GM15510 (cell line): ENCODE measurements around the gene CHST7.

ENCODE experiments used
- POLR2A ChIP-seq: IDR thresholded peaks from 3 replicates; pipeline ENCODE4 v1.6.1; 2011; ENCODE audit warnings: borderline replicate concordance; ENCODE audit not compliant: insufficient read length; ENCODE audit errors: extremely low read depth

The CHST7 gene

GRCh38 chrX:46589977-46590723, 16.6 kb downstream of the CHST7 start:
- TF ChIP-seq POLR2A, result no peak

- no peak for TF ChIP-seq POLR2A
These were observed 21.5 kb downstream of the CHST7 start for GRCh38 chrX:46595084-46595483.

- TF ChIP-seq POLR2A, result no peak
These were observed 23.6 kb downstream of the CHST7 start for GRCh38 chrX:46597208-46597607.

- no peak for TF ChIP-seq POLR2A
These were observed 24.2 kb downstream of the CHST7 start for GRCh38 chrX:46597771-46598170.

GRCh38 chrX:46599051-46599560, 25.5 kb downstream of the CHST7 start:
- TF ChIP-seq POLR2A, result no peak

DNA sequence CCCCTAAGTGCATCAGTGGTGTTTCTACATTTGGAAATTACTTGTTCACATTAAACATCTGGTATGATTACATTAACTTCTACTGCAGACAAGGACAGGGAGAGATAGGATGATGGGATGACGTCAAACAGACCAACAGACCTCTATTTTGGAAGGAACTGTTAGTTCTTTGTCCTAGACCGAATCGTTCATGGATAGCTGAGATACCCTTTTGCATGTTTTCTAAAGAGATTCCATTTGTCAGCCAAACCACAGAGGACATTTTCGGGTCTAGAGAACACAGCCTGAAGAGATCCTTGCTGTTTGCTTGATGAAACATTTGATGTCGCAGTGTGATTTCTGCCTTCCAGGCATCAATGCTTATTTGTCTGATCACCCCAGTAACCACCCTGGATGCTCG, 27.7 kb downstream of the CHST7 start:
- no peak for TF ChIP-seq POLR2A

- no peak for TF ChIP-seq POLR2A
These were observed 29.0 kb downstream of the CHST7 start for GRCh38 chrX:46602468-46603102.

DNA sequence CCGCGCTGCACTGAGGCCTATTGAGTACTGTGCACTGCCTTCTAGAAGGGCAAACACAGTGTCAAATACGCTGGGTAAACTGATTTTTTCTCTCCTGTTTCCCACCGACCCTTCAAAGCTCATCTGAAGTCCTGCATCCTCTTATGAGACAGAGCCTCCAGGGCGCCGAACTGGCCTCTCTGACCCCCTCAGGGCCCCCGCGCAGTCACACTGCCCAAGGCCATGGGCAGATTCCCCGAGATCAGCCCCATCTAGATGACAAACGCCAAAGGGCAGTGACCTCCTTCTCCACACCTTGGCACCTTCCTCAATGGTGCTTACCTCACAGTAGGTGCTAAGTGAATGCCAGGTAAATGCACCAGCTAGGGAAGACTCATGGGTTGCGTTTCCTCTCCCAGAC, 34.4 kb downstream of the CHST7 start:
- no peak for TF ChIP-seq POLR2A

- TF ChIP-seq POLR2A, result no peak
These were observed 36.6 kb downstream of the CHST7 start for GRCh38 chrX:46610070-46610658.

DNA sequence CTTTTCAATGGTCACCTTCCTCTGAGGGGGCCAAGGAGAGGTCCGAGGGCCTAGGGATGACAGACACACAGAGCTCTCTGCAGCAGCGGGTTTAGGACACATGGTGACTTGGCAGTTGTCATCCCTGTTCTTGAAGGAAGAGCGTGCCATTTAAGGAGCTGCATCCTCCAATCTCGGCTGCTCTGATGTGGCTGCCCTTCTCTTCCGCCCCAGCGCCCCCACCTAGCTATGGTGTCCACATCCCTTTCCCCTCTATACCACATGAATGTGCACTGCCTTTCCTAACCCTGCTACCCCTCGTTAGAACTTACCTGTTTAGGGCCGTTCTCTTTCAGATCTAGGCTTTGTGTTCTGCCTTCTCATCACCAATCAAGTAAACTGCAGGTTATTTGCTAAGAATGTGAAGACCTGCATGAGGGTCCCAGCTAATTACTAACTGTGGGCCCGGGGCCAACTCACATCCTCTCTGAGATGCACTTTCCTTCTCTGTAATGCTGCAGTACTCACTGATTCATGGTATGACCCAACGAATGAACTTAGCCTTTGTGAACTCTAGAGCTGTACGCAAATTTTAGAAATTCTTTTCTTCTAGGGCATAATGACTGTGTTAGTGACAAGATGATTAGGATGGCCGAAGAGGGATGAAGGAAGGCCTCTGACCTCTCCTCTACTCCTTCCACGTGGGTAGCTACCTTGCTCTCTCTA, 38.2 kb downstream of the CHST7 start:
- no peak for TF ChIP-seq POLR2A

DNA sequence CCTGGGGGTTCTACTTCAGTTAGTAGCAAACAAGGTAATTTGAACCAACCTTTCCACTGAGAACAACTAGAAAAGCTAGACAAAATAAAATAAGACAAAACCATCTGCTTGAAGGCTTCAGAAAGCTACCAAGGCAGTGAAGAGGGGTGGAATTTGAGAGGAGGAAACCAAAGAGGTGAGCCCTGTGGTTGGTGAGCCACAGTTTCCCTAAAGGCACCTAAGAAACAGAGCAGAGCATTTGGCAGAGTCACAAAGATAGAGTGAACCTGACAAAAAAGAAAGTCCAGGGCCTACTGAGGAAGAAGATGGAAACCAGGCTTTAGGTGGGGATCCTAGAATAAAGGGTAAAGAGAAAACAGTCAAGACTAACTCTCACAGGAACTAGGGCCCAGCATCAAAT, 44.3 kb downstream of the CHST7 start:
- TF ChIP-seq POLR2A, result no peak

DNA sequence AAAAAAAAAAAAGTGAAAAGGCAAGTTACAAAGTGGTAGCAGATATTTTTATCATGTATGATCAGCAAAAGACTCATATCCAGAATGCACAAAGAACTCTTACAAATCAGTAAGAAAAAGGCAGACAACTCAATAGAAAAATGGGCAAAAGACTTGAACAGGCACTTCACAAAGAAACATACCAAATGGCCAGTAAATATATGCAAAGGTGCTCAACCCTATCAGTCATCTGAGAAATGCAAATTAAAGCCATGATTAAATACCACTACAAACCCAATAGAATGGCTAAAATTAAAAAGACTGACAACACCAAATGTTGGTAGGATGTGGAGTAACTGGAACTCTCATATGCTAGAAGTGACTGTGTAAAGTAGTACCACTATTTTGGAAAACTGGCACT, 45.4 kb downstream of the CHST7 start:
- TF ChIP-seq POLR2A, result no peak

DNA sequence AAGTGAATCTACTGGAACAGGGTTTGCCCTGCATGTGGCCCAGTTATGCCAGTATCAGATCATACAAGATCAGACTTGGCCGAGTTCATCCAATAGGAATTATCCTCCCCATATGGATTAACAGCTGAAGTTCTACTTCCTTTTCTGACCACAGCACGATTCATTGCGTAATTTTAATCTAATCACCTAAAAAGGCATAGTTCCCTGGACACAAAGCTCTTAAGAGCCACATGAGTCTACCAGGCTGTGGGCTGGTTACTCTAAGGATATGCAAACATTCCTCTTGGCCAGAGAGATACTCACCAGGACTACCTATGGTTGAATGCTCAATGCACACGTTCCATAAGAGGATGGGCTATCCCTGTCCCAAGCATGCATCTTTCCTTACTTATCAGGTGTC, 46.9 kb downstream of the CHST7 start:
- TF ChIP-seq POLR2A, result no peak

DNA sequence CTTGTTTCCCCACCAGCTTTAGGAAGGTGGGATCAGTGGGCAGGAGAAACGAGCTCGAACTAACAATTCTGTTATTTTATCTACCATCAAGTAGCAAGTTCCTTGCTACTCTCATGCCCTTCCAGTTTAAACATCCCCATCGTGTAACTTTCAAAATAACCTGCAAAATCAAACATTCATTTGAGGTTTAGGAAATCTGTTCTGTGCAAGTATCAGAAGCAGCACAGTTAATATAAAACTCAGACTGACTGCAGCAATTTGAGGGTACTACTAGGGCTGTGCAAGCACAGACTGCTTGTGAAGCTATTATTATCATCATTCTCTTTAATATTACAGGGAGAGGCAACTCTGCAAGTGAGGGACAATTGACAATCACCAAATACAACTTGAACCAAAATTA, 48.0 kb downstream of the CHST7 start:
- no peak for TF ChIP-seq POLR2A
